RWPE1 (cell line): ENCODE data around the gene MPND.

Experiments used
- CTCF ChIA-PET: fragments of 350-600 bp; sonication (Branson Sonifier 250); formaldehyde crosslinking; extraction: SDS; loops from one replicate; lab custom pipeline; 2021; lab: Yijun Ruan, JAX
- POLR2A ChIA-PET: fragments of 400-600 bp; formaldehyde crosslinking; extraction: SDS; loops from one replicate; lab custom pipeline; 2020; ENCODE audit warnings: antibody characterized with exemption; ENCODE audit not compliant: low non-redundant PET; lab: Yijun Ruan, JAX
- DNase-seq: peaks from one replicate; pipeline ENCODE4 v3.0.0; 2012; ENCODE audit warnings: low spot score
- H3K27ac ChIP-seq: fragments of 450-650 bp; 2 replicates; pipeline ENCODE4 v1.5.1; 2017
- CTCF ChIP-seq: fragments of 450-650 bp; conservative IDR thresholded peaks from 2 replicates; pipeline ENCODE4 v1.5.1; 2017; ENCODE audit warnings: low read depth, mild to moderate bottlenecking

Gene MPND

GRCh38 chr19:4393947-4394590, 50.7 kb downstream of the MPND start:
- H3K27ac ChIP-seq, result peak overlapping the region; percentile 99
- no peak for DNase-seq
- ChIA-PET POLR2A (no interaction called here), CTCF (interaction anchor here (0.7 to 2.4 kb wide), 2 partner anchors 16 to 24 kb away, joined by 4 to 8 read pairs; no protein-coding TSS in a partner anchor)
- TF ChIP-seq CTCF, result no peak

- POLR2A ChIA-PET, result no interaction called here
- TF ChIP-seq CTCF, result no peak
These were observed 53.8 kb downstream of the MPND start for GRCh38 chr19:4396949-4397783.

GRCh38 chr19:4399812-4400134, 56.4 kb downstream of the MPND start:
- TF ChIP-seq CTCF, result no peak
- DNase-seq, result no peak
- ChIA-PET CTCF (interaction anchor here (0.6 to 2.1 kb wide), 12 partner anchors 8 to 1027 kb away, joined by 3 to 25 read pairs (median 4); no protein-coding TSS in a partner anchor), POLR2A (no interaction called here)
- H3K27ac ChIP-seq, result peak overlapping the region; percentile 90

More at GRCh38 chr19:4396949-4397783, 53.8 kb downstream of the MPND start:
- CTCF ChIA-PET, result interaction anchor here (0.6 to 0.8 kb wide), 2 partner anchors 43 to 151 kb away, joined by 3 to 4 read pairs; no protein-coding TSS in a partner anchor
- peak overlapping the region; percentile 90 for H3K27ac ChIP-seq
- no peak for DNase-seq

GRCh38 chr19:4400135-4400936, 57.0 kb downstream of the MPND start, which contains the start of gene SH3GL1:
Gene SH3GL1 (minus strand): TSS chr19:4400547. CDS start chr19:4400368, 179 bp downstream.
- DNase-seq, result peak; percentile 87
- POLR2A ChIA-PET, result interaction anchor here (0.5 to 0.6 kb wide), 2 partner anchors 30 to 53 kb away, joined by 3 to 6 read pairs; no protein-coding TSS in a partner anchor
- peak; percentile 99 for TF ChIP-seq CTCF
- H3K27ac ChIP-seq, result peak within 1 kb of the TSS; percentile 90
- CTCF ChIA-PET, result interaction anchor here (0.6 to 2.1 kb wide), 15 partner anchors 9 to 1027 kb away, joined by 3 to 25 read pairs (median 4); no protein-coding TSS in a partner anchor

- TF ChIP-seq CTCF, result no peak
- DNase-seq, result no peak
- POLR2A ChIA-PET, result interaction anchor here (0.9 to 1.3 kb wide), 2 partner anchors 13 to 69 kb away, joined by 4 to 6 read pairs; no protein-coding TSS in a partner anchor
These were observed 58.4 kb downstream of the MPND start for GRCh38 chr19:4401769-4402170.

More at GRCh38 chr19:4401769-4402170, 58.4 kb downstream of the MPND start:
- CTCF ChIA-PET, result interaction anchor here (1.1 to 2.1 kb wide), 3 partner anchors 27 to 31 kb away, joined by 6 to 25 read pairs (median 9); no protein-coding TSS in a partner anchor
- H3K27ac ChIP-seq, result peak overlapping the region; percentile 82
